Stomach smooth muscle (tissue), 2 donors: ENCODE results near the gene RGS21.
"Not testable (repeated sequence)": the region's sequence is repeated elsewhere in the genome, so short reads cannot be mapped to it uniquely, and the experiment has no call there.

Source experiments
- H3K27ac ChIP-seq: one replicate; pipeline ENCODE4 v1.7.0; 2013; ENCODE audit warnings: mild to moderate bottlenecking, low read length, inconsistent platforms
- H3K27me3 ChIP-seq, 2 donors: one replicate each; pipeline ENCODE4 v1.7.0; 2013; ENCODE audit warnings: low read length in 2 of 2; ENCODE audit not compliant: insufficient read depth in 2 of 2, control insufficient read depth in 1 of 2
- H3K36me3 ChIP-seq, 2 donors: one replicate each; pipeline ENCODE4 v1.7.0; 2013; ENCODE audit warnings: low read length in 2 of 2; ENCODE audit not compliant: control insufficient read depth in 2 of 2, insufficient read depth in 2 of 2
- H3K4me1 ChIP-seq: one replicate; pipeline ENCODE4 v1.7.0; 2013; ENCODE audit warnings: low read length; ENCODE audit not compliant: control insufficient read depth, insufficient read depth
- H3K4me3 ChIP-seq, 2 donors: one replicate each; pipeline ENCODE4 v1.7.0; 2013; ENCODE audit warnings: low read length in 2 of 2
- H3K9ac ChIP-seq, 2 donors: one replicate each; pipeline ENCODE4 v1.7.0; 2013; ENCODE audit warnings: low read length in 2 of 2, mild to moderate bottlenecking in 1 of 2
- H3K9me3 ChIP-seq, 2 donors: one replicate each; pipeline ENCODE4 v1.7.0; 2013; ENCODE audit warnings: low read length in 2 of 2; ENCODE audit not compliant: control insufficient read depth in 2 of 2
- donor health status: healthy.
- donor health status: Pancreatic carcinoma.

RGS21 gene, protein sequence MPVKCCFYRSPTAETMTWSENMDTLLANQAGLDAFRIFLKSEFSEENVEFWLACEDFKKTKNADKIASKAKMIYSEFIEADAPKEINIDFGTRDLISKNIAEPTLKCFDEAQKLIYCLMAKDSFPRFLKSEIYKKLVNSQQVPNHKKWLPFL

DNA sequence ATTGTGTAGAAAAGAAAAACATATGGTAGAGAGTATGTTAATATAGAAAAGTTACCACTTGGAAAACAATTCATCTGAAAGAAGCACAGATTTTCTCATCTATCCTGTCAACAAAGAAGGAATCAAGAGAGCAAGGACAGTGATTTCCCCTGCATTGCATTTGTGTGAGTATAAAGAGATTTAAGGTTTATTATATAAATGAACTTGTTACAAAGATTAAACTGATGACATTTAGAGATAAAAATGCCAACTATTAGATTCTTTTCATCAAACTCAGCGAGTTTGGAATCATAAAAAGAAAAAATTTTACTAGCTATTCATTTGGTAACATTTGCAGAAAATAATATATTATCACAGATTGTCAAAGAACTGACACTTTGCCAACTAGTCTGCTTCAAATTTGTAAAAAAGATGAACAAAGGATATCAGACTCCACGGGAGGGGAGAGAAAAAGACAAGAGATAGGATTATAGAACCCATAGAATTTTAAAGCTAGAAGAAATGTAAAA, at the start of gene RGS21:
RGS21 (plus strand) TSS at position 51 of the 509 bp plus-strand sequence. CDS start 26,045 bp downstream, outside the sequence.
- Histone ChIP-seq H3K27ac (no peak within 1 kb of the TSS), H3K9me3 (no peaks in the 10 kb centered on the region), H3K27me3 (no peaks in the 10 kb centered on the region), H3K4me3 (no peak within 1 kb of the TSS), H3K9ac (no peak within 1 kb of the TSS), H3K36me3 (no peaks in the 10 kb centered on the region), H3K4me1 (no peaks in the 10 kb centered on the region)

DNA sequence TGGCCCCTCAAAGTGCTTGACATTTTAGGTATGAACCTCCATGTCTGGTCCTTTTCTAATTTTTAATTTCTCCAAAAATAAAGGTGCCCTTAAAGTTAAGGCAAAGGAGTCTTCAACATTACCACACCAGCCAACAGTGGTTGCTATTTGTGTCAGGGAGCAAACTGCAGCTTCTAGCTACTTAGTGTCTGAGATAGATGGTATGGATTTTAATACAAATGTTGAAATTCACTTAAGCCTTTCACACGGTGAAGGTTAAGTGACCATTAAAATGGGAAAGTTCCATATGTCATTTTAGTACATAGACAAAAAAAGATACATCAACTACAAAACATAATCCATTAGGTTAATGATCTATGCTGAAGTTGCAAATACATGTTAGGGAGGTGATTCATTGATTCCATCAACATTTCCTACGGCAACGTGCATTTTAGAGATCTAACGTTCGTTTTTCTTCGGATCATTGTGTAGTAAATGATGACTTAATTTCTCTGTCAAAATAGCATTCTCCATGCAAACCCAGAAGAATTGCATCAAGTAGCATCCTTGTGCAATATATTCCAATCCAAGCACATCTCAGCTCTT, 48.2 kb upstream of the RGS21 start:
- Histone ChIP-seq H3K4me1 (no peaks in the 10 kb centered on the region), H3K27ac (no peak overlapping the region), H3K9ac (no peak overlapping the region), H3K36me3 (no peaks in the 10 kb centered on the region), H3K4me3 (no peak overlapping the region), H3K27me3 (no peaks in the 10 kb centered on the region), H3K9me3 (no peaks in the 10 kb centered on the region)

DNA sequence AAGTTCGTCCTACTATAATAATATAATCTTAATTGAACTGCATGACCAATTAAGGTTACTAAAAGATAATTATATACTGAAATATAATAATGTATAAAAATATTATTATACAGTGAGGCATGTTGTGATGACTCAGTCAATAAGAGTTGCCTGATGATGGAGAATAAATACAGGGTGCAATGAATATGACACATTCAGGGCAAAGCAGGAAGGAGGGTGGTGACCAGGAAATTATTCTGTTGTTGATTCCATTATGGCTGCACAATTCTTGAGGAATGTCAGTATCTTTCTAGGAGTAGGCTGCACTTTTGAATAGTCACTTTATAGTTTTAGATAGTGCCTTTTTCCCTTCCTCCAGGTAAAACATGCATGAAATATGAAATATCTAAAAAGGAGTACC, 46.4 kb upstream of the RGS21 start:
- H3K9ac ChIP-seq = no peak overlapping the region
- no peaks in the 10 kb centered on the region for H3K9me3 ChIP-seq
- no peaks in the 10 kb centered on the region for H3K36me3 ChIP-seq
- no peak overlapping the region for H3K27ac ChIP-seq
- H3K4me1 ChIP-seq = no peaks in the 10 kb centered on the region
- H3K4me3 ChIP-seq = no peak overlapping the region
- H3K27me3 ChIP-seq = no peaks in the 10 kb centered on the region

- Histone ChIP-seq H3K27me3 (no peaks in the 10 kb centered on the region), H3K9ac (no peak overlapping the region), H3K4me1 (no peaks in the 10 kb centered on the region), H3K36me3 (no peaks in the 10 kb centered on the region), H3K9me3 (no peaks in the 10 kb centered on the region), H3K27ac (no peak overlapping the region), H3K4me3 (no peak overlapping the region)
These were observed 44.1 kb upstream of the RGS21 start for GRCh38 chr1:192272732-192273131.

DNA sequence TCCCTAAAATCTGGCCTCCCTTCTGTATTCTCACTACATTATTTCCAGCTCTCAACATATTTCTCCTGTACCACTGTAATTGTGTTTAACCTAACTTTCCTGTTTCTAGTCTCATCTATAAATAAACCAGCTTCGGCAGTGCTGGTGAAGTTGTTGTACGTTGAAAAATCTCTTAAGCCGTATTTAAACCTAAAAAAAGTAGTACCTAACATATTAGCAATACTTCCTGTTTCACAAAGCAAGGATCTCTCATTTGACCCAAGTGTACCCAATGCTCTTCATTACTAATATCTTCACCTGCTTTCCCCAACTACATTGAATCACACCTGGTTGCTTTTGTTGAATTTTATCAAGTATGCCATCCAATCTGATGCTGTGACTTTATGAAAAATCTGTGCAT, 42.2 kb upstream of the RGS21 start:
- Histone ChIP-seq H3K4me1 (no peaks in the 10 kb centered on the region), H3K27me3 (no peaks in the 10 kb centered on the region), H3K36me3 (no peaks in the 10 kb centered on the region)

GRCh38 chr1:192277635-192278034, 39.2 kb upstream of the RGS21 start:
- Histone ChIP-seq H3K27me3 (no peaks in the 10 kb centered on the region), H3K27ac (no peak overlapping the region), H3K9me3 (peaks cover 0 to 3% of the 10 kb centered on the region in 2 donors), H3K9ac (no peak overlapping the region), H3K36me3 (no peaks in the 10 kb centered on the region), H3K4me1 (no peaks in the 10 kb centered on the region), H3K4me3 (no peak overlapping the region)

More for the DNA sequence above, 42.2 kb upstream of the RGS21 start:
- H3K9me3 ChIP-seq = no peaks in the 10 kb centered on the region
- H3K27ac ChIP-seq = no peak overlapping the region
- no peak overlapping the region for H3K9ac ChIP-seq
- H3K4me3 ChIP-seq = no peak overlapping the region

GRCh38 chr1:192284927-192285326, 31.9 kb upstream of the RGS21 start:
- no peaks in the 10 kb centered on the region for H3K4me1 ChIP-seq
- no peak overlapping the region for H3K27ac ChIP-seq
- no peaks in the 10 kb centered on the region for H3K27me3 ChIP-seq
- no peaks in the 10 kb centered on the region for H3K36me3 ChIP-seq
- H3K4me3 ChIP-seq = no peak overlapping the region
- peaks cover 5 to 6% of the 10 kb centered on the region in 2 donors for H3K9me3 ChIP-seq
- no peak overlapping the region for H3K9ac ChIP-seq

- H3K27me3 ChIP-seq = no peaks in the 10 kb centered on the region
- H3K4me1 ChIP-seq = no peaks in the 10 kb centered on the region
- H3K27ac ChIP-seq = no peak overlapping the region
- H3K9me3 ChIP-seq = no peaks in the 10 kb centered on the region
- no peaks in the 10 kb centered on the region for H3K36me3 ChIP-seq
- H3K4me3 ChIP-seq = no peak overlapping the region
- H3K9ac ChIP-seq = no peak overlapping the region
These were observed 13.8 kb upstream of the RGS21 start for GRCh38 chr1:192303029-192303428.

- H3K27me3 ChIP-seq, H3K27ac ChIP-seq, H3K4me3 ChIP-seq: not testable (repeated sequence)
These were observed 8.5 kb upstream of the RGS21 start for GRCh38 chr1:192308314-192308713.

DNA sequence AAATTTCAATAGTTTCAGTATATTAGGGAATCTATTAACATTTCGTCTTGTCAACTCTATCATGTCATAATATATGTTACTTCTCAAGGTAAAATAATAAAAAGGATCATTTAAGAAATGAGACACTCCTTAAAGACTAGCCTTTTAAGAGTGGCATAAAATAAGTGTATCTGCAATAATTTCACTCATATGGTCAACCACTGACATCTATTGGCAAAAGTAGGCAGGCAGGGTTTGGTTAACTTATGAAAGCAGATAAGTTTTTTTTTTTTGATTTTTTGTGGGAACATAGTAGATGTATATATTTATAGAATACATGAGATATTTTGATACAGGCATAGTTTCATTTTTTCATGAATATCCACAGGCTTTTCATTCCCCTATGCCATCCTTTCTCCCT, 5.5 kb upstream of the RGS21 start:
- Histone ChIP-seq H3K9ac (no peak overlapping the region), H3K4me1 (no peaks in the 10 kb centered on the region), H3K36me3 (no peaks in the 10 kb centered on the region), H3K27me3 (no peaks in the 10 kb centered on the region), H3K27ac (no peak overlapping the region), H3K9me3 (no peaks in the 10 kb centered on the region), H3K4me3 (no peak overlapping the region)

More at GRCh38 chr1:192308314-192308713, 8.5 kb upstream of the RGS21 start:
- not testable (repeated sequence) for H3K4me1 ChIP-seq, H3K9me3 ChIP-seq, H3K9ac ChIP-seq, H3K36me3 ChIP-seq

- Histone ChIP-seq H3K4me3 (no peak overlapping the region), H3K27ac (no peak overlapping the region), H3K9me3 (no peaks in the 10 kb centered on the region), H3K36me3 (no peaks in the 10 kb centered on the region), H3K9ac (no peak overlapping the region), H3K27me3 (no peaks in the 10 kb centered on the region), H3K4me1 (no peaks in the 10 kb centered on the region)
These were observed 11.2 kb downstream of the RGS21 start for GRCh38 chr1:192327997-192328396.
